Measurements from ENCODE around the gene RAD18.

The RAD18 gene

GRCh38 chr3:8840556-8840955 is 122.7 kb downstream of the RAD18 start:
- peak; percentile 72 for DNase-seq (ENCODE audit: low read depth)
- no peak overlapping the region for H3K4me3 ChIP-seq (ENCODE audit: low read length)
- no peak for TF ChIP-seq CTCF (conservative IDR thresholded peaks at IDR 0.05; ENCODE audit: low read depth, low read length)

GRCh38 chr3:8839607-8840325 is 123.5 kb downstream of the RAD18 start:
- H3K4me3 ChIP-seq (ENCODE audit: low read length), result no peak overlapping the region
- DNase-seq (ENCODE audit: low read depth), result no peak

GRCh38 chr3:8838765-8839423 is 124.4 kb downstream of the RAD18 start:
- DNase-seq (ENCODE audit: low read depth), result no peak
- TF ChIP-seq CTCF (conservative IDR thresholded peaks at IDR 0.05; ENCODE audit: low read depth, low read length), result no peak
- H3K4me3 ChIP-seq (ENCODE audit: low read length), result no peak overlapping the region

More at GRCh38 chr3:8839607-8840325, 123.5 kb downstream of the RAD18 start:
- no peak for TF ChIP-seq CTCF (conservative IDR thresholded peaks at IDR 0.05; ENCODE audit: low read depth, low read length)

GRCh38 chr3:8838234-8838633 is 125.0 kb downstream of the RAD18 start:
- no peak for TF ChIP-seq CTCF (conservative IDR thresholded peaks at IDR 0.05; ENCODE audit: low read depth, low read length)
- H3K4me3 ChIP-seq (ENCODE audit: low read length), result no peak overlapping the region
- no peak for DNase-seq (ENCODE audit: low read depth)

GRCh38 chr3:8837162-8837561 is 126.1 kb downstream of the RAD18 start:
- no peak for TF ChIP-seq CTCF (conservative IDR thresholded peaks at IDR 0.05; ENCODE audit: low read depth, low read length)
- no peak overlapping the region for H3K4me3 ChIP-seq (ENCODE audit: low read length)
- DNase-seq (ENCODE audit: low read depth), result no peak

GRCh38 chr3:8836096-8836495 is 127.2 kb downstream of the RAD18 start:
- no peak for TF ChIP-seq CTCF (conservative IDR thresholded peaks at IDR 0.05; ENCODE audit: low read depth, low read length)

GRCh38 chr3:8835385-8835784 is 127.9 kb downstream of the RAD18 start:
- no peak overlapping the region for H3K4me3 ChIP-seq (ENCODE audit: low read length)
- no peak for DNase-seq (ENCODE audit: low read depth)
- TF ChIP-seq CTCF (conservative IDR thresholded peaks at IDR 0.05; ENCODE audit: low read depth, low read length), result no peak

More at GRCh38 chr3:8836096-8836495, 127.2 kb downstream of the RAD18 start:
- no peak for DNase-seq (ENCODE audit: low read depth)
- H3K4me3 ChIP-seq (ENCODE audit: low read length), result no peak overlapping the region

All from retinal pigment epithelial cell (primary cell).